HG02798 (cell line): Measurements from ENCODE around the gene FAAH2.
"Not testable (repeated sequence)": the region's sequence is repeated elsewhere in the genome, so short reads cannot be mapped to it uniquely, and the experiment has no call there.

Source experiments
- ATAC-seq: cut with Tn5 transposase; IDR thresholded peaks from one replicate; pipeline ENCODE4 v1.9.1; 2021; ENCODE audit warnings: mild to moderate bottlenecking; ENCODE audit not compliant: unreplicated experiment, poor library complexity

Gene FAAH2, protein sequence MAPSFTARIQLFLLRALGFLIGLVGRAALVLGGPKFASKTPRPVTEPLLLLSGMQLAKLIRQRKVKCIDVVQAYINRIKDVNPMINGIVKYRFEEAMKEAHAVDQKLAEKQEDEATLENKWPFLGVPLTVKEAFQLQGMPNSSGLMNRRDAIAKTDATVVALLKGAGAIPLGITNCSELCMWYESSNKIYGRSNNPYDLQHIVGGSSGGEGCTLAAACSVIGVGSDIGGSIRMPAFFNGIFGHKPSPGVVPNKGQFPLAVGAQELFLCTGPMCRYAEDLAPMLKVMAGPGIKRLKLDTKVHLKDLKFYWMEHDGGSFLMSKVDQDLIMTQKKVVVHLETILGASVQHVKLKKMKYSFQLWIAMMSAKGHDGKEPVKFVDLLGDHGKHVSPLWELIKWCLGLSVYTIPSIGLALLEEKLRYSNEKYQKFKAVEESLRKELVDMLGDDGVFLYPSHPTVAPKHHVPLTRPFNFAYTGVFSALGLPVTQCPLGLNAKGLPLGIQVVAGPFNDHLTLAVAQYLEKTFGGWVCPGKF

DNA sequence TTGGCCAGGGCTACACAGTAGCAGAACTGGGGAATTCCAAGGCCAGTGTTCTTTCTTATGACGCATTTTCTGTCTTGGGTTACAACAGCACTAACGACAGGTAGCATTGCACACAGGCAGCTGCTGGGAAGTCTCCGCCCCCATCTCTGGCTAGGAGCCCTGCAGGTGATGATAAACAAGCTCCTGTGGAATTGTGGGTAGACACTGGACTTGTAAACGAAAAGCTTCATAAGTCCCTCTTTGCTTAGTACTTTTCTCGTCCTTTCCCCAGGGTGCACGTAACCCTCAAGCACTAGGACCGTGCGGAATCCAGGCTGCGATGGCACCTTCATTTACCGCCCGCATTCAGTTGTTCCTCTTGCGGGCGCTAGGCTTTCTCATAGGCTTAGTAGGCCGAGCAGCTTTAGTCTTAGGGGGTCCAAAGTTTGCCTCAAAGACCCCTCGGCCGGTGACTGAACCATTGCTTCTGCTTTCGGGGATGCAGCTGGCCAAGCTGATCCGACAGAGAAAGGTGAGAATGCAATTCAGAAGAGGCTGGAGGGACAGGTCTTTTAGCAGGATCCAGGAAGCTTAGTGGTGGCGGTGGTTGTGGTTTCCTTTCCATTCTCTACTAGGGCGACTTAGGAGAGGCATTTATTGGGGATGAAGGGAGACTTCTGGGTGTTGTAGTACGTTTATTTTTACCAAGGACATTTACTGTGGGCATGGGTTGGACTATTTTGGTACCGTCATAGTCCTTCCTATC lies at the start of gene FAAH2:
FAAH2 (plus strand) TSS at position 200 of the 745 bp plus-strand sequence; CDS start at position 320, 120 bp downstream.
- peak; percentile 91 for ATAC-seq

DNA sequence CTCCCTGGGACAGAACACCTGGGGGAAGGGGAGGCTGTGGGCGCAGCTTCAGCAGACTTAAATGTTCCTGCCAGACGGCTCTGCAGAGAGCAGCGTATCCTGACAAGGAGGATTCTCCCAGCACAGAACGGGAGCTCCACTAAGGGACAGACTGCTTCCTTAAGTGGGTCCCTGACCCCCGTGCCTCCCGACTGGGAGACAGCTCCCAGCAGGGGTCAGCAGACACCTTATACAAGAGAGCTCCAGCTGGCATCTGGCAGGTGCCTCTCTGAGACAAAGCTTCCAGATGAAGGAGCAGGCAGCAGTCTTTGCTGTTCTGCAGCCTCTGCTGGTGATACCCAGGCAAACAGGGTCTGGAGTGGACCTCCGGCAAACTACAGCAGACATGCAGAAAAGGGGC lies 44.5 kb upstream of the FAAH2 start:
- ATAC-seq, result no peak

DNA sequence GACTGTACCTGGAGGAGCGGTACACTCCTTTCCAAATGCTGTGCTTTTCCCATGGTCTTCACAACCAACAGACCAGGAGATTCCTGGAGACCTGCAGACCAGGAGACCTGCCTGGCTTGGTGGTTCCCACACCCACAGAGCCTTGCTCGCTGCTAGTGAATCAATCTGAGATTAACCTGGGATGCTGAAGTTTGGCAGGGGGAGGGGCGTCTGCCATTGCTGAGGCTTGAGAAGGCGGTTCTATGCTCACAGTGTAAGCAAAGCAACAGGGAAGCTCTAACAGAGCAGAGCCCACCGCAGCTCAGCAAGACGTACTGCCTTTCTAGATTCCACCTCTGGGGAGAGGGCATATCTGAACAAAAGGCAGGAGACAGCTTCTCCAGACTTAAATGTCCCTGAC lies 34.5 kb upstream of the FAAH2 start:
- ATAC-seq, result no peak

DNA sequence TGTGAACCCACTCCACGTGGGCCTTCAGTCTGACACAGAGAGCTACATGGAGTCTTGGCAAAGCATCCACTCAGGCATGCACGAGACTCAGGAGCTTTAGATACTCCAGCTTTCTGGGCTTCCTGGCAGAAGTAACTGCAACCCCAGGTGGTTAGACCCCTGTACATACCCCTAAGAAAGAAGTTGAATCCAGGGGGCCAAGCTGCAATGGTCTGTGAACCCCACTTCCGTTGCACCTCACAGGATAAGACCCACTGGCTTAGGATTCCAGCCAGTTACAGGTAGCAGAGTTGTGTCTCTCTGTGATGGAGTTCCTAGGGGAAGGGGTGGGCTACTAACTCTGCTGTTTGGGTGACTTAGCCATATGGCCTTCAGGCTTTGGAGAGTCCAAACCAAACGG lies 21.4 kb upstream of the FAAH2 start:
- ATAC-seq, result no peak

DNA sequence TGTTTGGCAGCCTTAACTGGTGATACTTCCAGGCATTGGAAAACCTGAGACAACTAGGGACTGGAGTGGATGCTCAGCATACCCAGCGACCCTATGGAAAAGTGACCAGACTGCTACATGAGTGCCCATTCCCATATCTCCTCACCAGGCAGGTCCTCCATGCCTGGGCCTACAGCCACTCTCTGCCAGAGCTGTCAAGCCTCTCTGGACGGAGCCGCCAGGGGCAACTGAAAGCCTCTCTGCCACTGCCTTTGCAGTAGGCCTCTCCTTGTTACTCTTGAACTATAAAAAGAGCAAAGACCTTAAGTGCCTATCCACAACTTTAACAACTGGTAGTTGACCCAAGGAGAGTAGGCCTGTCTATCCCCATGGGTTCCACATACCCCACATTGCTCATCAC lies 20.2 kb upstream of the FAAH2 start:
- no peak for ATAC-seq

DNA sequence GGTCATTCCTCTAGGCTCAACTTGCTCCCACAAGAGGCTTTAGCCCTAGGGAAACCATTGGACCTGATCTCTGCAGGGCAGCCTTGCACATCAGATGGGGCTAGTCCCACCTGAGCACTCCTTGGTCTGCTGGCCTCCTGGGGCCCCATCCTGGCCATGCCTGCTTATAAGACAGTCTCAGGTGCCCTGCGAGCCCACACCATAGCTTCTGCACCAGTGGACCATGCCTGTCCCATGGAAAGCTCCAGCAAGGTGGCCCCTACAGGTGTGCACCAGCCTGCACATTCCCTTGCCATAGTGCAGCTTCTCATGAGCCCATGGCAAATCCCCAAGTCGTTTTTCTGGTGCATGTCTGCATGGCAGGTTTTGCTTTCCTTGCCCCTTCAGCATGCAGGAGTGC lies 19.6 kb upstream of the FAAH2 start:
- no peak for ATAC-seq

DNA sequence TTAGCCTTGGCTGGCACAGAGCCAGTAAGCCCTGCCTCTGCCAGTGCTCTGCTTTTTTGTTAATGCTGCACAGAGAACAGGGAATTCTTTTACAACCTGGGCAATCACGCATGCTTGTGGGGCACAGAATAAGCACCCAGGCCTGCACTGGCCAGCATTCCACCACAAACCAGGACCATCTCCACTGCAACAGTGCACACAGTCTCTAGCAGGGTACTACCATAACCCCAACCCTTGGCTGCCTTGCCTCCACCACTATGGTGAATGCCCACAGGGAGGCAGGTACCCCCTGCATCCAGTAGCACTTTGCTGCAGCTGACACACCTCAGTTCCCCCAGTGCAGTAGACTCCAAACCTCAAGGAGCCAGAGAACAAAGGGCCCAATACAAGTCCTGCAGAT lies 19.2 kb upstream of the FAAH2 start:
- ATAC-seq, result no peak

DNA sequence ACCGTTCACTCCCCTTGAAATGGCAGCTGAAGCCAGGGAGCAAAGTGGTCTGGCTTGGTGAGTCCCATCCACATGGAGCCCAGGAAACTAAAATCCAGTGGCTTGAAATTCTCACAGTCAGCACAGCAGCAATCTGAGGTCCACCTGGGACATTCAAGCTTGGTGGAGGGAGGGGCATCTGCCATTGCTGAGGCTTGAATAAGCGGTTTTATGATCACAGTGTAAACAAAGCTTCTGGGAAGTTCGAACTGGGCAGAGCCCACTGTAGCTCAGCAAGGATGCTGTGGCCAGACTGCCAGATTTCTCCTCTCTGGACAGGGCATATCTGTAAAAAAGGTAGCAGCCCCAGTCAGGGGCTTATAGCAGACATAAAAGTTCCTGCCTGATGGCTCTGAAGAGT lies 15.5 kb upstream of the FAAH2 start:
- no peak for ATAC-seq

DNA sequence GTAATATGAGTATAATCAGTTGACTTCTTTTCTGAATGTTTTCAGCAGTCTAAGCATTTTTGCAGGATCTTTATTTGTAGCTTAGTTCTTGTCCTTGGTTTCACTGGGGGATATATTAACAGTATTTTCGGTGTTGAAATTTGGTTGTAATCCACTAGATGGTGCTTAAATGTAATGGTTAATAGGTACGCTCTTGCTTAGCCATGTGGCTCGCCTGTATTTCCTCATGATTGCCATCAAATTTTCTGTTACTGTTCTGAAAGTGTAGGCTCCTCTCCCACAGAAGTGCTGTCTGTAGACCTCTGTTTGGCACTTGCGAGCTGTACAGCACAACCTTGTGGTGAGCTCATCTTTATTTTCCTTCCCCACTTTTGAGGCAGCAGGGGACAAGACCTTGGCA lies 3.9 kb upstream of the FAAH2 start:
- no peak for ATAC-seq

DNA sequence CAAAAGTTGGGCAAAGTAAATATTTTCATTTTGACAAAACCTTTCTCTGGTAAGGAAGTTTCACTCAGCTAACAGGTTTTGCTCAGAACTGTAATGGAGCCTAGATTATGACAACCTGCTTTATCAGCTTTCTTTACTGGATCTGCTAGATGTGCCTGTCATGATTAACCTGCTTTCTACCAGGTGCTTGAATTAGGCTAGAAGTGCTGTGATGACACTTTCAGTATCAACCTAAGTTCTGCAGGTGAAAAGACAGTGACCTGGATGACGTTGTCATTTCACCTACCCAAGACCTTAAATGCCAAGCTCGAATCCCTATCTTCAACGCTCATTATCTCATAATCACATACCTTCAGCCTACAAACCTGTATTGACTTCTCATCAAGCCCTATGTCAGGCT lies 1.5 kb upstream of the FAAH2 start:
- no peak for ATAC-seq

DNA sequence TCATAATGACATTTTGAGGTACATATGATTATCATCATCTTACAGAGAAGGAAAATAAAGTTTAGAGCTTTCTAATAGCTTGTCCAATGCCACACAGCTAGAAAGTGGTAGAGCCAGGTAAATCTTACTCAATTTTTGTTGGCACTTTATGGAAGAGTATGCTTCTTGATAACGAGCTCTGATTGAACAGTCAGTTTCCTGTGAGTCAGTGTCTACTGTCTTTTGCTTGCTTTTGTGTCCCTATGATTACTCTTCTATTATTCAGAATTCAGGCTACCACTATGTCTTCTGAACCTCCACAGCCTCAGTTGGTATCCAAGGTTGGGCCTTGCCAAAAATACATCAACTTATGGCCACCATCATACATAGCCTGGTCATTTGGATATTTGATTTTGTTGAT lies 2.6 kb downstream of the FAAH2 start:
- ATAC-seq, result no peak

DNA sequence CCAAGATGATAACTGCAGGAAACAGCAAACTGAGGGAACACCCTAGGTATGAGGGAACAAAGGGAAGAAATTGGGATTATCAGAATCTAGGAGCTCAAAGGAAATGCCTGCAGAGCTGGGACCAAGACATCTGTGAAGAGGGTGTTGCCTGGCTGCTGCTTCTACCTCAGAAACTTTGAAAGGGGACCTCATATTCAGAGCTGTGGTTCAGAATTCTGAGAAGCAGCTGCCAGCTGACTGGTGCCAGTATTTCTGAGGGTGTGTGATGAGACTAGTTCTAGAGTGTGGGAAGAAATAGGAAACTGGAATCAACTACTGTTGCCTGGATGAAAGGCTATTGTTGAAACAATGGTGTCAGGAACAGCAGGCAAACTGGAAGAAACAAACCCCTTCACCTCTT lies 8.5 kb downstream of the FAAH2 start:
- no peak for ATAC-seq

DNA sequence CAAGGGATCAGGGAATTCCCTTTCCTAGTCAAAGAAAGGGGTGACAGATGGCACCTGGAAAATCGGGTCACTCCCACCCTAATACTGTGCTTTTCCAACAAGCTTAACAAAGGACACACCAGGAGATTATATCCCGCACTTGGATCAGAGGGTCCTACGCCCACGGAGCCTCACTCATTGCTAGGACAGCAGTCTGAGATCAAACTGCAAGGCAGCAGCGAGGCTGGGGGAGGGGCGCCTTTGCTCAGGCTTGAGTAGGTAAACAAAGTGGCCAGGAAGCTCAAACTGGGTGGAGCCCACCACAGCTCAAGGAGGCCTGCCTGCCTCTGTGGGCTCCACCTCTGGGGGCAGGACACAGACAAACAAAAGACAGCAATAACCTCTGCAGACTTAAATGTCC lies 9.2 kb downstream of the FAAH2 start:
- ATAC-seq, result not testable (repeated sequence)

DNA sequence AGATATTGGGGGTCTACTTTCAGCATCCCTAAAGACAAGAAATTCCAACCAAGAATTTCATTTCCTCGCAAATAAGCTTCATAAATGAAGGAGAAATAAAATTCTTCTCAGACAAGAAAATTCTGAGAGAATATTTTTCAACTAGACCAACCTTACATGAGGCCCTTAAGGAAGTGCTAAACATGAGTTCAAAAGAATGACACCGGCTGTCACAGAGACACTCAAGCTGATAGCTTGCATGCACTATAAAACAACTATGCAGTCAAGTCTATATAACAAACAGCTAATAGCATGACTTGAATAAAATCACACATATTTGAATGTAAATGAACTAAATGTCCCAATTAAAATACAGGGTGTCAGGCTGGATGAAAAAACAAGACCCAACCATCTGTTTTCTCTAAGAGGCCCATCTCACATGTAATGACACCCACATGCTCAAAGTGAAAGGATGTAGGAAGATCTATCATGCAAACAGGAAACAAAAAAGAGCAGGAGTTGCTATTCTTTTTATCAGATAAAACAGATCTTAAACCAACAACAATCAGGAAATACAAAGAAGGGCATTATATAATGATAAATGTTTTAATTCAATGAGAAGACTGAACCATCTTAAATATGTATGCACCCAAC lies 27.2 kb downstream of the FAAH2 start:
- no peak for ATAC-seq

DNA sequence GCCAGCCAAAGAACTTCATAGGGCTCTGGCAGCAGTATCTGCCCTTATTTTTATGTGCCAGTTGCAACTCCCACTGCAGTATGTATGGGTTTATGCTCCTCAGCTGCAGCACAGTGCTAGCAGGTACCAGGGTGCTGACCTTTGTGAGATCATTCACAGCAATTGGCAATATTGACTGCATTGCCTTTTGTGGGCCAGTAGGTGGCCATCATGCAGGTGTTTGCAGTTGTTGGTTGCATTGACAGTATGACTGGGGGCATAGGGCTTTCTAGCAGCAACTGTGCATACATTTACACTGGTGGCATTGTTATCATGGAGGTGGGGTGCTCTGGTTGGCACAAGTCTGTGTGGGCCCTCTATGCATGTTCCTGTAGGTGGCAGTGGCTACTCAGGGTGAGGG lies 42.5 kb downstream of the FAAH2 start:
- ATAC-seq, result no peak

DNA sequence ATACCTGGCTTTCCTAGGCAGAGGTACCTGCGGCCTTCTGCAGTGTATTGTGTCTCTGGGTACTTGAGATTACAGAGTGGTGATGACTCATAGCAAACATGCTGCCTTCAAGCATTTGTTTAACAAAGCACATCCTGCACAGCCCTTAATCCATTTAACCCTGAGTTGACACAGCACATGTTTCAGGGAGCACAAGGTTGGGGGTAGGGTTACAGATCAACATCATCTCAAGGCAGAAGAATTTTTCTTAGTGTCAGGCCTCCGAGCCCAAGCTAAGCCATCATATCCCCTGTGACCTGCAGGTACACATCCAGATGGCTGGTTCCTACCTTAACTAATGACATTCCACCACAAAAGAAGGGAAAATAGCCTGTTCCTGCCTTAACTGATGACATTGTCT lies 49.3 kb downstream of the FAAH2 start:
- ATAC-seq, result not testable (repeated sequence)

DNA sequence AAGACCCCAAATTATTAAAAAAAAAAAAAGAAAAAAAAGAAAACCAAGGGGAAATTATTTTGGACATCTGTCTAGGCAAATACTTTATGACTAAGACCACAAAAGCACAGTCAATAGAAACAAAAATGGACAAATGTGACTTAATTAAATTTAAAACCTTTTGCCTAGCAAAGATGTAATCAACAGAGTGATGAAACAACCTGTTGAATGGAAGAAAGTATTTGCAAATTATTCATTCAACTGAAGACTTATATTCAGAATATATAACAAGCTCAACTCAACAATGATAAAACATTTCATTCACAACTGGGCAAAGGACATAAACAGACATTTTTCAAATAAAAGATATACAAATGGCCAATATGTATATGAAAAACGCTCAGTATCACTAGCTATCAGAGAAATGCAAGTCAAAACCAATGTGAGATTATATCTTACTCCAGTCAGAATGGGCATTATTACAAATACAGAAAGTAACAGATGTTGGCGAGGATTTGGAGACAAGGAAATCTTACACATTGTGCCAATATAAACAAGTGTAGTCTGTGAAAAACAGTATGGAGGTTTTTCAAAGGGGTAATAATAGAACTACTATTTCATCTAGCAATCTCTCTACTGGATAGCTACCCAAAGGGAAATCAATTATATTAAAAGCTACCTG lies 67.1 kb downstream of the FAAH2 start:
- no peak for ATAC-seq

DNA sequence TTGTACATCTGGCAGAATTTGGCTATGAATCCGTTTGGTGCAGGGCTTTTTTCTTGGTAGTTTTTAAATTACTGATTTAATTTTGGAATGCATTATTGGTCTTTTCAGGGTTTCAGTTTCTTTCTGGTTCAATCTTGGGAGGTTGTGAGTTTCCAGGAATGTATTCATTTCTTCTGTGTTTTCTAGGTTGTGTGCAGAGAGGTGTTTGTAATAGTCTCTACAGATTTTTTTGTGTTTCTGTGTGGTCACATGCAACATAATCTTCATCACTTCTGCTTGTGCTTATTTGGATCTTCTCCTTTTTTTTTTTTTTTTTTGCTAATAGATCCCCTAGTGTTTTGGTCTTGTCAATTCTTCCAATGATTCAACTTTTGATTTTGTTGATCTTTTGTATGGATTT lies 77.6 kb downstream of the FAAH2 start:
- ATAC-seq, result no peak

DNA sequence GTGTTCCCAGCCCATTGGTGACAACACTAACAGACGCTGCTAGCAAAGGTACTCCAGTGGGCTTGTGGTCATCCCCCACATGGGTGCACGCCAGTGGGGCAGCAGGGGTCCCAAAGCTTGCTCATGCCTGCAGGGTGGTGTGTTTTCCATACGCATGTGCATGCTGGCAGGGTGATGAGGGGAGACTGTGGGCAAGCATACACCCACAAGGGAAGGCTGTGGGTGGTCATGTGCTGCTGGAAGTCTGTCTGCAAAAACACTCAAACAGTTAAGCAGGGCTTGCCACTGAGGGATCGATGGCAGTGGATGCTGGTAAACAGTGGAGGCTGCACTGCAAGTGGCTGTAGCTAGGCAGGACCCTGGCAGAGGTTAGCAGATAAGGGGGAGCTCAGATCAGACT lies 79.9 kb downstream of the FAAH2 start:
- no peak for ATAC-seq

DNA sequence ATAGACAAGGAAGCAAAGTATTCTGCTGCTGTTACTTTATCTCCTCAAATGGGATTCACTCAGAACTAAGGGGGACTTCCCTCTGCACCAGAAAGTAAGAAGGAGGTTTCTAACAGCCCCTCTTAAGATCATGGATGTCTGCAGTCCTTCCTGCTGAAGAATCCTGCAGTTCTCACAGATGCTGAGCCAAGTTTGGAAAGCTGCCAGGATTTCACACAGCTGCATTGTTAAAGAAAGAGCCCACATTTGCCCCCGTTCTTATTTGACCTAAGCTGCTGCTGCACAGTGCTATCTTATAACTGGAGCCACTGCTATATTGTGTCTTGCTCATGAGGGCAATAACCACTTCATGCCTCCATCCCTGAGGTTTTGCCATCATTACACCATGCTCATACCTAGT lies 81.1 kb downstream of the FAAH2 start:
- no peak for ATAC-seq

DNA sequence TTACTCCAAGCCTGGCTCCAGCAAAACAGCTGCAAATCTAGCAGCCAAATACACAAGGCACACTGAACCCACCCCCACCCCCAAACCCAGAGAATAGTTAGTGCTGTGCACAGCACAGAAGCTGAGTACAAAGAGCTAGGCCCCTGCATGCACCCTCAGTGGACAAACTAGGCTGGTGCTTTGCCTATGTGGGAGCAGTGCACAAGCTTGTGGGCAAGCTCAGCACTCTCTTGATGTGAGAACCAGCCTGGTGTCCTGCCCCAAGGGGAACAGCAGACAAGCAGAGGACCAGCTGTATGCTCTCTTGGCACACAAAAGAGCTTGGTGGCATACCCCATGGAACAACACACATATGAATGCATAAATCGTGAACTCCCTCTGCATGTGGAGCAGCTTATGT lies 81.7 kb downstream of the FAAH2 start:
- no peak for ATAC-seq
